HG03139 (cell line): ENCODE data around the gene ACSL1.
"Not testable (repeated sequence)": the region's sequence is repeated elsewhere in the genome, so short reads cannot be mapped to it uniquely, and the experiment has no call there.

Experiments used
- ATAC-seq: cut with Tn5 transposase; IDR thresholded peaks from one replicate; pipeline ENCODE4 v1.9.1; 2021; ENCODE audit not compliant: unreplicated experiment

ACSL1 gene

DNA sequence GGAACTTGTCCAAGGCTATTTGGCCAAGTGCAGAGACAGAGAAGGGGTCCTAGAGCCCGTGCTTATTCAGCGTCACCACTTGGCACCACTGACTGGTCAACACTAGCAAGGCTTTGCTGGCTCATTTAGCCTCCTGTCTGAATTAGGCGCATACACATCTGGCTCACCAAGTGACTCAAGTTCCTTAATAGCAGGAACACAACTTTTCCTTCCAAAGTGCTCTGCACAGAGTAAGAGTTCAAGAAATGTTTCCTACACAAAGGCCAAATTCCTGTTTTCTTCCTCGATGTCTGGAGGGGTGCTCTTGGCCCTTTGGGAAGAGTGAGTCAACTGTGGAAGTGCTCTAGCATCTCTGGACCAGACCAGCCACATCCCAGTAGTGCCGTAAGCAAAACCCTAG lies 65.1 kb downstream of the ACSL1 start:
- no peak for ATAC-seq

DNA sequence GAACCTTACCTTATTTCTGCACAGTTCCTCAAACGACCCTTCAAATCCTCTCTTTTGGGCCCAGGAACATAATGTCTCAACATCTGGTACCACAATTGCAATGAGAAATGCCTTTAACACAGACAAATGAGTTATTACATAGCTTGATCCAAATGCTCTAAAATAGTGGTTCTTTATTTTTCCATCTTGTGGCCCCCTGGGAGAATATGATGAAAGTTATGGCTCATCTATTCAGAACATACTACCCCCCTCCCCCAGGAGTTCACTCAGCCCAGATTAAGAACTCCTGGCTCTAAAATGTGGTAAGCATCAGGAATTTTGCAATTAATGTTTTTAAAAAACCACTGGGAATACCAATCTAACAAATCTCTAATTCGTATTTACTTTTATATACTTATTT lies 68.0 kb downstream of the ACSL1 start:
- no peak for ATAC-seq

DNA sequence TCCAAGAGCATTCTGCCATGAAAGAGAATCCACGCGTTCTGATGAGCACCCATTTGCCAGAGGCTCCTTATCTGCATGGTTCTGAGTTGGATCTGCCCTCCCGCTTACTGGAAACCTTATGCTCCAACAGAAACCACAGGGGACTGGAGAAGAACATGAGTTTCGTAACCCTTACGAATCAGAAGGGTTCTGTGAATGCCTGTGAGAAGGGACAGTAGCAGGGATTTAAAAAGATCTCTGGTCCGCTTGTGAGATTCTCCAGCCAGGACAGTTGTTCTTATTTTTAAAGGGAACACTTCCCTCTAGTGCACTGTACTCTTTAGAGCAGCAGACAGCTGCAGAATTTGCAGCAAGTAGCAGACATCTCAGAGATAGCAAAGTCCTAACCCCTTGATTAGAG lies 69.4 kb downstream of the ACSL1 start:
- ATAC-seq: no peak

DNA sequence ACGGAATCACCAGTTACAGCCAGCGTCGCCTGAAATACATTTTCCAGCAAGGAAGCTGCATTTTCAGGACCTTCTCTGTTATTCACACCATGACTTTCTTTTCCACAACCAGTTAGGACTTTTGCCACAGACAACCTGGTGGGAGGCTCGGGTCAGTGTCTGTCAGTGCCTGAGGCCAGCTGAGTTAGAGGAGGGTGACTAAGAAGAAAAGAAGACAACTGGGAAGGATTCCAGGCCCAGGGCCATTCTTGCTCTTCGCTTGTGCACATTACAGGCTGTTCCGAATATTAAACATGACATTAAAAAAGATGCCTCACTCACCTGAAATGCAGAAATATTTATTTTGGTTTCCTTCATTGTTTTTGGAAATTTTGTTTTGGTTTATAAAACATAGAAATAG lies 70.5 kb downstream of the ACSL1 start:
- ATAC-seq: no peak

DNA sequence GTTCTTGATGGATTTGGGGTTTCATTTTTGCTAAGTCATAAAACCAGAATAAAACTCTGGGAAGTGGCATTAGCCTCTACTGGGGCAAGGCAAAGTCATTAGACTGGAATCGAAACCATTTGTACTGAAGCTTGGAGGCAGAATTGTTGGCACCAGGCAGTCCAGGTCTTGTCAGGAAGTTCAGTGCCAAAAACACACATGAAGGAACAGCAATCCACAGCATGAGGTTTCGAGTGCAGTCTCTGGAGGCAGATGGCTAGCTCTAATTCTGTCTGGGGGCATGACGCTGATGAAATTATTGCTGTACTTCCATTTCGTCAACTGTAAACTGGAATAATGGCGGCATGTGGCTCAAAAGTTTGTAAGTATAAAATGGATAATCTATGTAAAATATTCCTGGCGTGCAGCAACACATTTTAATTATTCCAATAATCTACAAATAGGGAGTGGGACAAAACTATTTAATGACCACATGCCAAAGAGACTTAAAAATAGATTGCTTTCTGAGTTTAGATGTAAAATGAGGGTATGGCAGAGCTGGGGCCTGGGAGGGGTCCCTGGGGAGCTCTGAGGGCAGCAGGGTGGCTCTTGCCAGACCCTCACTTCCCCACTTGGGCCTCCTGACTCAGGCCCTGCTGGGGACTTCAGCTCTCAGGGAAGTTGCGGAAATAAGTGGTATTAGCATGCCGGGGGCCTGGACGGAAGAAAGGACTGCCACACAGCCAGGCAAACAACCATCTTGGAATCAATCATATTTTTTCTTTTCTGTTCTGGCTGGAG lies 73.1 kb downstream of the ACSL1 start:
- no peak for ATAC-seq

DNA sequence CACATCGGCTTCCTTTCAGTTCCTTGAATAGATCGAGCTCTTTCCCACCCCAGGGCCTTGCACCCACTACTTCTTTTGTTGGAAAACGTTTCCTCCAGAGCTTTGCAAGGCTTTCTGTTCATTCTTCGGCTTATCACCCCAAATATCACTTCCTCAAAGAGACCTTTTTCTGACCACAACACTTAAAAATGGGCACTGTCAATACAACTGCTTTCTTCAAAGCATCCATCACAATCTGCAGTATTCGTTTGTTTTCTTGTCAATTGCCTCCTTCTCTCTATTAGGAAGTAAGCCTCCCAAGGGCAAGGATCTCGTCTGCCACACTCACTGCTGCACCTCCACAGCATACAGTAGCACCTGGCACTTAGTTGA lies 74.2 kb downstream of the ACSL1 start:
- ATAC-seq: no peak

DNA sequence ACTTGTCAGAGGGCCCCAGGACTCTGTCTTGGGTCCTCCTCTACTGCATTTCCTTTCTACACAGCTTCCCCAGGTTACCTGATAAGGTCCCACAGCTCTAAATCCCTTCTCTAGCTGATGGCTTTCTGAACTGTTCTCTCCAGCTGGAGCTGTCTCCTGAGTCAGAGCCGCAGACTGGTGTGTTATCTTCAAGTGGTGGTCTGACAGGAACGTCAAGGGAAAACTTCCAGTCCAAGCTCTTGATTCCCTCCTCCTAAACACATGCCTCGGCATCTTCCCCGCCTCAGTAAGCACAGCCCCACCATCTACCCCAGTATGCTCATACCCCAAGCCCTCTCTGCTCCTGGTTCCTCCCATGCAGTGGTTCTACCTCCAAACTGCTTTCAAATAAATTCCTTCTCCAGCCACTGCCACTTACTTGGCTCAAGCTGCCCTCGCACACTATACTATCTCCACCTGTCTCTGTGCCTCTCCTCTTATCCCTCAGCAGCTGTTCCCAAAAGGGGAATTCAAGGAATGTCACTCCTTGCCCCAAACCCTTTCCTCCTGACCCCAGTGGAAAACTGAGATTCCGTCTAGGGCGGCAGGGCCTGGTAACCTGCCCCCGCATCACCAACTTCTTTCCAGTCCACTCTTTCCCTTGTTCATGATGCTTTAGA lies 74.7 kb downstream of the ACSL1 start:
- ATAC-seq: no peak

DNA sequence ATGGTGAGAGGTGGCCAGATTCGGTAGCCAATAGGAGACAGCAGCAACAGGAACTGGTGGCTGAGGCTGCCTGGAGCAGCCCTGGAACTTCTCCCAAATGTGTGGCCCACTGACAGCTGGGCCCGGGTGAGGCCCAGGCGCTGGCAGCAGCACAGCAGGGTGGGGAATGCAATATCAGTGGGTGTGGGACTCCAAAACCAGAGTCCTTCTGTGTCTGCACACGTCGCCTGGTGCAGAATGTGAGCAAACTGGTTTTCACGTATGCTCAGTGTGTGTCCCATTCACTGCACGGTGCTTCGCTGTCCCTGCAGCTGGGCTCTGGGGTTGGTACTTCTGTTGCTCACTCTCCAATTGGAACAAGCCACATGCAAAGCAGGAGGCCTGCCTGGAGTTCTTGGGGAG lies 77.5 kb downstream of the ACSL1 start:
- no peak for ATAC-seq

DNA sequence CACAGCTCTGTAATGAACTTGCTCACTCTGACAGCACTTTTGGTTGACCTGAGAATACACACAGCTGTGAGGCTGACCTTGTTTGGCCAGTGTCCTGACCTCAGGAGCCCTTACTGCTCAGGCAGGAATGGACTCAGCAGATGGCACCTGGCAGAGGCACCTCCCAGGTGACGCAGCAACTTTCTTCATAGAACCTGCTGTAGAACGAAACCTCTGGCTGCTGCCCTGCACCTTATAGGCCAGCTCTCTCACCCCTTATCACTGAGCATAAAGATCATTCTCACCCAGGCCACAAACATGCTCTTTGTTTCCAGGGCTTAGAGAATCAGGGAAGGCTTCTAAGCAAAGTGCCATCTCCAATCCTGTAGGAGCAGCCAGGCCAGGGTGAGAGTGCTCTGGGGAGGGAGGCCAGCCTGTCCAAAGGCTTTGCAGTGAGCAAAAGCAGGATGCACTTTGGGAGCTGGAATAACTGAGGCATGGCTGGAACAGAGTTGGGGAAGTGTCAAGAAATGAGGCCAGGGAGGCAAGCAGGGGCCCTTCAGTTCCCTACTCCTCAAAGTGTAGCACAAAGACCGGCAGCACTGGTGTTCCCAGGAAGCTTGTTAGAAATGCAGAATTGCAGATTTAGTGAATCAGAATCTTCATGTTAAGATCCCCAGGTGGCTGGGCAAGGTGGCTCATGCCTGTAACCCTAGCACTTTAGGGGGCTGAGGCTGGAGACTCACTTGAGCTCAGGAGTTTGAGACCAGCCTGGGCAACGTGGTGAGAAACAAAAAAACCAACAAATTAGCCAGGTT lies 78.5 kb downstream of the ACSL1 start:
- ATAC-seq: no peak

DNA sequence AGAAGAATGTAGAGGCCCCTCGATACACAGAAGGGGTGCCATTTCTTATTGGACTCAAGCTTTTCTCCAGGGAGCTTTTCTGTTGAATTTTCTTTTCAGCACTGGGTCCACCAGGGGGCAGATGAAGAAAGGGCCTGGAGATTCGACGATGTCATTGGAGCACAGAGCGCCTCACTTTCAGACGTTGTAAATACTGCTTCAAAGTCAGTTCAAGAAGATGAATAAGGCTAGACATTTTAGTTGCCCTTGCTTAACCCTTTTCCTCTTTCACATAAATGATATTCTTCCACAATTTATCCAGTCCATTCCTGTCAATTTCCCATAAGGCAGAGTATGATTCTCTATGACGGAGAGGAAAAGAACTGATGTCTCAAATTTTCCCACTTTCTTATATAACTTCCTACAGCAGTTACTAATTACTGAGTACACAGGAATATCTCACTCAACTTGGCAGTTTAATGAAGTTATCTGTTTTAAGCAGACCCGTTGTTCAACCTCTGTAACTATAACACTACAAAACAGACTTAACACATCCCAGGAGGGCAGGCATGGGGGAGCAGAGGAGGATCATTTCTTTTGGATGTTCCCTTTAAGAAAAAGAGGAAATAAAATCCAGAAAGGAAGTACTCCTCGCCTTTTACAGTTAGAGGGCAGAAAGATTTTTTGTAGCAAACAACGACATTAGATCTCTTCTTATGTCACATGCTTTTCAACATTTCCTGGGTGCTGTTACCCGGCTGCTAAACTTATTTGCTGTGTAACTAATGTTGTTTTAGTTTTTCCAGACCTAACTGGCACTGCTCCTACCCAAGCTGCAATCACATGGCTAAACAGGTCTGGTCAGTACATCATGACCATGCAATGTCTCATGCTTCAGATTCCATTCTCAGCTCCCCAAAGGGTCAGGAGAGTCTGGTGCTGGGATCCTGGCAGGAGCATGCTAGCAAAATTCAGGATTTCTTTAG lies 79.7 kb downstream of the ACSL1 start:
- ATAC-seq: peak; percentile 53

DNA sequence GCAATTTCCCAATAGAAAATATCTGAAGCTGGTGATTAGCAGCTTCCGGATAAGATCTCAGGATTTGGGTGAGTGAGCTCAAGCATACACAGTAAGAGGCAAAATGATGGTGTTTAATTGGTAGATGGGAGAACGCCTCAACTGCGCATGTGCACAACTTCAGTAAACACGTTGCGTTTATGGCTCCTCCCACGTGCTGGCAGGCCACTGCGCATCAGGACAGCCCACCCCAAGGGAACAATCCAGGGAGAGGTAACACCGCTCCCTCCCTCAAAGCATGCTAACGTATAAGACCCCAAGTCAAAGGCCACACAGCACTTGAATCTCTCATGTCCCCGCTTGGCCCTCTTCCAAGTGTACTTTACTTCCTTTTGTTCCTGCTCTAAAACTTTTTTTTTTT lies 81.5 kb downstream of the ACSL1 start:
- ATAC-seq: no peak

DNA sequence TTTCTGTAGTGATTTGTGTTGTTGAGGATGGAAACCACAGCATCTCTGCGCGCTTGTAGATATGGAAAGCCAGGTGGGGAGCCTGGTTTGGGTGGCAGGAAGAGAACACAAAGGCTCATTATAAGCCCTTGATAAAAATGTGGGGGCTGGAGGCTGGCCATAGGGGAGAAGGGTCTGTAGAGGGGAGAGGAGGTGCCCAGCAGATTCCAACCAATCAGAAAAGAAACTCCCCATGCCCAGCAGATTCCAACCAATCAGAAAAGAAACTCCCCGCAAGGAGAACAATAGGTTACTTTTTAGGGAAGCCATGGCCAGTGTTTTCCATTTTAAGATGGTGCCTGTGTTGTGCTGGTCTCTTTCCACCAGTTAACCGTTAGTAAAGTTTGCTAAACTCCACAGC lies 82.1 kb downstream of the ACSL1 start:
- no peak for ATAC-seq

DNA sequence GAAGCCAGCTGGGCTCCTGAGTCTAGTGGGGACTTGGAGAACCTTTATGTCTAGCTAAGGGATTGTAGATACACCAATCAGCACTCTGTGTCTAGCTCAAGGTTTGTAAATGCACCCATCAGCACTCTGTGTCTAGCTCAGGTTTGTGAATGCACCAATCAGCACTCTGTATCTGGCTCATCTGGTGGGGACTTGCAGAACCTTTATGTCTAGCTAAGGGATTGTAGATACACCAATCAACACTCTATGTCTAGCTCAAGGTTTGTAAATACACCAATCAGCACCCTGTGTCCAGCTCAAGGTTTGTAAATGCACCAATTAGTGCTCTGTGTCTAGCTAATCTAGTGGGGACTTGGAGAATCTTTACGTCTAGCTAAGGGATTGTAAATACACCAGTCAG lies 84.1 kb downstream of the ACSL1 start:
- not testable (repeated sequence) for ATAC-seq

DNA sequence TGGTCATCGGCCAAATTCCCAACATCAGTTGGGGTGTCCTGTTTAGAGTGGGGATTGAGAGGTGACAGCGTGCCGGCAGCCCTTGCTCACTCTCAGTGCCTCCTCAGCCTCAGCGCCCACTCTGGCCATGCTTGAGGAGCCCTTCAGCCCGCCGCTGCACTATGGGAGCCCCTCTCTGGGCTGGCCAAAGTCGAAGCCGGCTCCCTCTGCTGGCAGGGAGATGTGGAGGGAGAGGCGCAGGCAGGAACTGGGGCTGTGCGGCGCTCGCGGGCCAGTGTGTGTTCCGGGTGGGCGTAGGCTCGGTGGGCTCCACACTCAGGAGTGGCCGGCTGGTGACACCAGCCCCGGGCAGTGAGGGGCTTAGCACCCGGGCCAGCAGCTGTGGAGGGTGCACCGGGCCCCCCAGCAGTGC lies 84.8 kb downstream of the ACSL1 start:
- ATAC-seq: no peak

DNA sequence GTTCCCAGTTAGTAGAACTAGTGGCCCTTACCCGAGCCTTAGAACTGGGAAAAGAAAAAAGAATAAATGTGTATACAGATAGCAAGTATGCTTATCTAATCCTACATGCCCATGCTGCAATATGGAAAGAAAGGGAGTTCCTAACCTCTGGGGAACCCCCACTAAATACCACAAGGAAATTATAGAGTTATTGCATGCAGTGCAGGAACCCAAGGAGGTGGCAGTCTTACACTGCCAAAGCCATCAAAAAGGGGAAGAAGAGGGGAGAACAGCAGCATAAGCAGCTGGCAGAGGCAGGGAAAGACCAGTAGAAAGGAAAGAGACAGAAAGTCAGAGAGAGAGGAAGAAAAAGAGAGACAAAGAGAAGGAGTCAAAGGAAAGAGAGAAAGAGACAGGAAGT lies 86.2 kb downstream of the ACSL1 start:
- not testable (repeated sequence) for ATAC-seq

DNA sequence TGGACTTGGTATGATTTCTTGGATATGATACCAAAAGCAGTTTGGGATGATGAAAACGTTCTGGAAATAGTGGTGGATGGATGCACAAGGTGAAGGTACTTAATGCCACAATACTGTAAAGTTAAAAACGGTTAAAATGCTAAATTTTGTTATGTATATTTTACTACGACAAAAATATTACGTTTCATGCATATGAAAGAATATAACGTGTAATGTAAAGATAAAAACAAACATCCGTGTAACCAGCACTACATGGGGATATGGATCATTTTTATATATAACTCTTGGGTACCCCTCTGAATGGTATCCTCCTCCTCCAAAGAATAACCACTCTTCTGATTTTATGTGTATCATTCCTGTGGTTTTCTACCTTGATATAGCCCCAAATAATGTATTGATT lies 91.0 kb downstream of the ACSL1 start:
- ATAC-seq: no peak

DNA sequence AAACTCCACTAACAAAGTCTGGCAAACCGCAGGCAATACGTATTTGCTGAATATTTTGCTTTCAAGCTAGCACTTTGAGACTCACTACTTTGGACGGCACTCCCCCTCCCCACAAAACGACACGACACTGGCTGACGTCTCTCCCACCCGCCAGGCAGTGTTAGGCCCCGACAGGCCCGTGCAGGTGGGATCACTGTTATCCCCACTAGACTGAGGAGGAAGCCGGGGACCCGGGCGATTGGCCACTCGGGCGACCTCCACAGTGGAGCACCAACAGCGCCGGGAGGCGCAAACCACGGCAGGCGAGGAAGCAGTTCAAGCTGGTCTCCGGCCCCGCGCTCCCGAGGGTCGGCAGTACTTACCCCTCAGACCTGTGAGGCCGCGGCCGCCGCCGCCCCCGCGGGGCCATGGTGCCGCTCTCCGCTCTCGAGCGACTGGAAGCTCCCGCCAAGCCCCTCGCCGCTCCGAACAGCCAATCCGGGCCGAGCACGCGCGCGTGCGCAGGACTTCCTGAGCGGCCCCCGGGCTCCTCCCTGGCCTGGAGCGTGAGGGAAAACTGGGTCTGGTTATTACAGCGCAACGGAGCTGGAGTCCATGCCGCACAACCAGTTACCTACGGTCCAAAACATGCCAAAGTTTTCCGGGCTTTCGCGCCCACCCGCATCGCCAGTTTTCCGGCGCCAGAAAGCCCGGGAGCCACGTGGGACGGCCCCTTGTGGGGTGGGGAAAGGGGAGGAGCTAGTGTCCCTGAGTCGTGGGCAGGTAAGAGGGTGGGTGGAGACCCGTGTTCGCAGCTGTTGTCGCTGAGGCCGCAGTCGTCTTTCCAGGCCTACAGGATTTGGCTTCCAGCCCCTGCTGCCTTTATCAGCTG lies 91.9 kb downstream of the ACSL1 start, which contains the start of gene CENPU:
CENPU (minus strand) TSS at position 443 of the 871 bp plus-strand sequence; CDS start at position 409, 34 bp downstream.
- peak; percentile 91 for ATAC-seq

DNA sequence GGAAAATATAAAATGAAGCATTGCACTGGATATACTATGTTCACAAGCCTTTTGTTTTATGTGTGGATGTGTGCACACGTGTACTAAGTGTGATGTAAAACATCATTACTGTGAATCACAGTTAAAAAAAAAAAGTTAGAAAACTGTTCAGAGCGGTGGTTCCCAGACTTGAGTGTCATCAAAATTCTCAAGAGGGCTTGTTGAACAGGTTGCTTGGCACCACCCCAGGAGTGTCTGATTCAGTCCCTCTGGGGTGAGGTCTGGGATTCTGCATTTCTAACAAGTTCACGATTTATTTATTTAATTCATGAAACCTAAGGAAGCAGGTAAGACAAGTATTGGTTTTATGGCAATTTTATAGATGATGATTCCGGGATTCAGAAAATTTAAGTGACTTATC lies 93.6 kb downstream of the ACSL1 start:
- no peak for ATAC-seq

DNA sequence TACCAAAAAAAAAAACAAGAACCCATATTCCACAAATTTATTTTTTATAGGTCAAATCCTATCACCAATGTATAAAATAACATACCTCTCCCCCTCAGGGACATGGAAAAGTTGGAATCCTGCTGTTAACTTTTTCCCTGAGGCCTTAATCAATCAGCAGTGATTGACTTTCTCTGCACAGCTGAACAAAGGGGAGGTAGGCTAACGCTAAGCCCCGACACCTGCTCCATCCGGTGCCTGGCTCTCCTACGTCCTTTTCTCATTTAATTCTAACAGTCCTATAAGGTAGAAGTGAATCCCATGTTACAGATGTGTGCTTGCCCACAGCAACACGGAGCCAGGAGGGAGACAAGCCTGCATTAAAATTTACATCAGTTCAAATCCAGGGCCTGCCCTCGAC lies 94.7 kb downstream of the ACSL1 start:
- ATAC-seq: no peak

DNA sequence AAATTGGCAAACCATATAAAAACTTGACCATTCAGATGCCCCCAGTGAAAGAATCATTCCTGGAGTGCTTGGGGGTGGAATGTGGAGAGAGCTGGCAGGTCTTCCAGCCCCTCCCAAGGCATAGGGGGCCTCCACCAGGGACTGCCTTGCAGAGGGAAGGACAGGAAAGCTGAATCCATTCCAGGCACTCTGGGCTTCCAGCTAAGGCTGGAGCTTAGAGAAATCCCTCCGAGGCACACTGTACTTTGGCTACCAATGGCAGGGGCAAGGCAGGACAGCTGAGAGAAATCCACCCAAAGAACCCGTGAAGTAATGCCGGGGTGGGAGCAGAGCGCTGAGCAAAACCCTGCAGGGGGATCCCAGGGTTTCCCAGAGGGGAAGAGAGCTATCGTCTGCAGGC lies 95.8 kb downstream of the ACSL1 start:
- no peak for ATAC-seq
